B cell (primary cell): ENCODE data around the gene EEF1AKMT2.

Experiments used
- EZH2 ChIP-seq: IDR thresholded peaks from 2 replicates; pipeline ENCODE4 v1.6.1; 2012; ENCODE audit warnings: borderline replicate concordance, low read depth, mild to moderate bottlenecking, moderate library complexity, low read length; ENCODE audit not compliant: insufficient read depth, poor library complexity, severe bottlenecking
- TF ChIP-seq, protein P1 (sequence below): fragments of 200-600 bp; IDR thresholded peaks from one replicate; pipeline ENCODE4 v1.8.0; 2022; ENCODE audit warnings: antibody characterized with exemption, mild to moderate bottlenecking

DNA sequence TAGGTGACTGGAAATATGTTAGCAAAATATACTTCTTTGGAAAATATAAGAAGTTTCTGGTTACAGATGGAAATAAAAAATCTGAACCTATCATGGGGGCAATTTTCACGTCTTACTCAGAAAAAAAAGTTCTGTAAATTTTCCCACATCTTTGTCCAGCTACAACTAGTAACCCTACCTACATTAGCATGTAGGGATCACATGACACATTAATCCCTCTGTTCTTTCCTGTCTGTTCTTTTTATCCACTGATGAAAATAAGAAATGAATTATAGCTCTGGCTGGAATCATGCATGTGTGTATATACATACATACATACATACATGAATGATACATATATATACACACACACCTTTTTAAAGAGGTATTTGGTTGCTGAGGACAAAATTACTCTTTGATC is 43.9 kb downstream of the EEF1AKMT2 start:
- TF ChIP-seq, protein P1, sequence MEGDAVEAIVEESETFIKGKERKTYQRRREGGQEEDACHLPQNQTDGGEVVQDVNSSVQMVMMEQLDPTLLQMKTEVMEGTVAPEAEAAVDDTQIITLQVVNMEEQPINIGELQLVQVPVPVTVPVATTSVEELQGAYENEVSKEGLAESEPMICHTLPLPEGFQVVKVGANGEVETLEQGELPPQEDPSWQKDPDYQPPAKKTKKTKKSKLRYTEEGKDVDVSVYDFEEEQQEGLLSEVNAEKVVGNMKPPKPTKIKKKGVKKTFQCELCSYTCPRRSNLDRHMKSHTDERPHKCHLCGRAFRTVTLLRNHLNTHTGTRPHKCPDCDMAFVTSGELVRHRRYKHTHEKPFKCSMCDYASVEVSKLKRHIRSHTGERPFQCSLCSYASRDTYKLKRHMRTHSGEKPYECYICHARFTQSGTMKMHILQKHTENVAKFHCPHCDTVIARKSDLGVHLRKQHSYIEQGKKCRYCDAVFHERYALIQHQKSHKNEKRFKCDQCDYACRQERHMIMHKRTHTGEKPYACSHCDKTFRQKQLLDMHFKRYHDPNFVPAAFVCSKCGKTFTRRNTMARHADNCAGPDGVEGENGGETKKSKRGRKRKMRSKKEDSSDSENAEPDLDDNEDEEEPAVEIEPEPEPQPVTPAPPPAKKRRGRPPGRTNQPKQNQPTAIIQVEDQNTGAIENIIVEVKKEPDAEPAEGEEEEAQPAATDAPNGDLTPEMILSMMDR, result no peak
- TF ChIP-seq EZH2, result no peak
